Measurements from ENCODE around the gene ADGRA1. TPM values are rescaled to one million over a fixed set of nuclear protein-coding genes. Genes with fewer than 3 reads are reported as not detected.

ADGRA1 gene, protein sequence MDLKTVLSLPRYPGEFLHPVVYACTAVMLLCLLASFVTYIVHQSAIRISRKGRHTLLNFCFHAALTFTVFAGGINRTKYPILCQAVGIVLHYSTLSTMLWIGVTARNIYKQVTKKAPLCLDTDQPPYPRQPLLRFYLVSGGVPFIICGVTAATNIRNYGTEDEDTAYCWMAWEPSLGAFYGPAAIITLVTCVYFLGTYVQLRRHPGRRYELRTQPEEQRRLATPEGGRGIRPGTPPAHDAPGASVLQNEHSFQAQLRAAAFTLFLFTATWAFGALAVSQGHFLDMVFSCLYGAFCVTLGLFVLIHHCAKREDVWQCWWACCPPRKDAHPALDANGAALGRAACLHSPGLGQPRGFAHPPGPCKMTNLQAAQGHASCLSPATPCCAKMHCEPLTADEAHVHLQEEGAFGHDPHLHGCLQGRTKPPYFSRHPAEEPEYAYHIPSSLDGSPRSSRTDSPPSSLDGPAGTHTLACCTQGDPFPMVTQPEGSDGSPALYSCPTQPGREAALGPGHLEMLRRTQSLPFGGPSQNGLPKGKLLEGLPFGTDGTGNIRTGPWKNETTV
- polyA plus RNA-seq (2012; ENCODE audit: low read depth, missing spikeins), result not detected

DNA sequence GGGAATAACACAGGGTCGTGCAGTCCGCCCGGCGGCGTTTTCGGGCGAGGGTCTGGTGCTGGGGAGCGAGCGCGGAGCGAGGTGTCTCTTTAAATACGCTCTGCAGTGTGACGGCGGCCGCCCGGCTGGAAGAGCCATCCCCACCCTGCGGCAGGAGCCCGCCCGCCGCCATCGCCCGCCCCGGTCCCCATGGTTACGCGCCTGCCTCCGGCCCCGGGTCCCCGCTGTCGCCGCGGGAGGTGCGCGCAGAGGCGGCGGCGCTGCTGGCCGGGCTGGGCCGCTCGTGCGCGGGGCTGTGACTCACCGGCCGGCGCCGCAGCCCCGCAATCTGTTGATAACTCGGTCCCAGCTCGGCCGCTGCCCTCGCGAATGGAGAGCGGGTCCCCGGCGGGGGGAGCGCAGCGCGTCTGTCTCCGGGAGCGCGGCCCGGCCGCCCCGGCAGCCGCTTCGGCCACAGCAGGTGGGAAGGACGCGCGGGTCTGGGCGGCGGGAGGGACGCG lies at the start of gene ADGRA1:
Gene ADGRA1 (plus strand): TSS at position 246 of the 500 bp plus-strand sequence. CDS start 986 bp downstream, outside the sequence.
- no peak for FAIRE-seq
- DNase-seq (ENCODE audit: insufficient read length, low spot score), result no peak
- no peak for TF ChIP-seq POU2F2 (IDR thresholded peaks at IDR 0.05; ENCODE audit: low read depth, low read length)
- TF ChIP-seq PAX5 (IDR thresholded peaks at IDR 0.05; ENCODE audit: insufficient read depth, low read length, severe bottlenecking), result no peak
- TF ChIP-seq POLR2A (IDR thresholded peaks at IDR 0.05; ENCODE audit: low read depth, low read length), result no peak
- TF ChIP-seq POLR2AphosphoS5 (IDR thresholded peaks at IDR 0.05; ENCODE audit: low read depth, low read length), result no peak
- no peak for TF ChIP-seq SPI1 (IDR thresholded peaks at IDR 0.05; ENCODE audit: low read depth, low read length)
- TF ChIP-seq TAF1 (IDR thresholded peaks at IDR 0.05; ENCODE audit: low read depth, low read length), result no peak

DNA sequence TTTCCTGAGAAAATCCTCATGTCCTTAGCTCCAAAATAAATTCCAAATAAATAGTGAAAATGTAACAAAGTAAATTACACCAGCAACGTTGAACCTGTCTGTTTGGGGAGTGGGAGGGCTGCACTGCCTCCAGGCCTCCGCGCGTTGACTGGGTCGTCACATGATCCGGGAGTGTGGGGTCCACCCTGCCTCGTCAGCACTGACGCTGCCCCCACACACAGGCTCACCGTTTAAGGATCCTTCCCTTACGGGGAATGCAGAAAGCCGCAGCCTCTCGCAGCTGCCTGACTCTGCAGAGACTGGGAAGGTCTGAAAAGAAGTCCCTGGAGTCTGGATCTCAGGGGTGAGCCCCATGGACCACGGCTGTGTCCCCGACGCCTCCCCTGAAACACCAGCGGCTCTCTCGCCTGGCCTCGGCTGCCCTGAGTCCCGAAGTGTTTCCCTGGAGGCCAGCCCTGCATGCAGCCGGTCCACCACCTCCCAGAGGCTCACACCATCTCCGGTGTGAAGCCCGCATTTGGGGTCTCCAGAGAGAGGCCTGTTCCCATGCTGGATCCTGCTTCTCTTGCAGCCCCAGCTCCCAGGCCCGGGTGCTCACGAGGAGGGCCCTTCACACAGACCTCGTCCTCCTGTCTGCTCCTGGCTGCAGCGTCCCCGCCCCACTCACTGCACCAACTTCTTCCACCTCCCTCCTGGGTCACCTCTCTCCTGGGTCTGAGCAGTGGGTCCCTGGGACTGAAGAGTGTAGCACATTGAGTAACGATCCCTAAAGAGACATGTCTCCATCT lies 49.5 kb upstream of the ADGRA1 start:
- FAIRE-seq, result no peak
- DNase-seq (ENCODE audit: insufficient read length, low spot score), result no peak
- TF ChIP-seq POLR2A (IDR thresholded peaks at IDR 0.05; ENCODE audit: low read depth, low read length), result no peak

DNA sequence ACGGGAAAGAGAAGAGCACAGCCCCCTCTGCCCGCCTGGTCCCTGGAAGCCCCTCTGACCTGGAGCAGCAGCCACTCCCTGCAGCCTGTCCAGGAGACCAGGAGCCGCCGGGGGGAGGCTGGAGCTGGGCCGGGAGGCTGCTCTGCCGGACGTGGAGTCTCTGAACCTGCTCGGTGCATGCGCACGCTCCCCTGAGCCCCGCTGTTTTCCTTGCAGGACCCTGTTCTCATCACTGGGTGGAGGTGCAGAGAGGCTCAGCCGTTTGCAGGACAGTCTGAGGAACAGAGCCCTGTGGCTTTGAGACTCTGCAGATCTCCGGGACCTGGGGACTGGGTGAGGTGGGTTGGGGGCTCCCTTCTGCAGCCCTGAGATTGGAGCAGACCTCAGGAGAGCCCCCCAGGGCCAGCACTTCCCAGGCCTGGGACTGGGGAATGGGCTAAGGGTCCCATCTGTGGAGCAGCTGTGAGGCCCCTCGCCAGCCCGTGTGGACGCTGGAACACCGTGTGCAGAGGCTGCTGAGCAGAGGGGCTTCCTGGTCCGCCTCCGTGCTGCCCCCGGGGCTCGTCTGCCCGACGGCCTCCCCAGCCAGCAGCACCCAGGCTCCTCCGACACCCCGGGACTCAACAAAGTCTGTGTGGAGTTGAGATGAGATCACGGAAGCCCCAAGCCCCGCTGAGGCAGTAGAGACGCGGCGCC lies 48.5 kb upstream of the ADGRA1 start:
- TF ChIP-seq POLR2A (IDR thresholded peaks at IDR 0.05; ENCODE audit: low read depth, low read length) (no peak), SPI1 (IDR thresholded peaks at IDR 0.05; ENCODE audit: low read depth, low read length) (no peak), TAF1 (IDR thresholded peaks at IDR 0.05; ENCODE audit: low read depth, low read length) (no peak), POLR2AphosphoS5 (IDR thresholded peaks at IDR 0.05; ENCODE audit: low read depth, low read length) (no peak), POU2F2 (IDR thresholded peaks at IDR 0.05; ENCODE audit: low read depth, low read length) (no peak), PAX5 (IDR thresholded peaks at IDR 0.05; ENCODE audit: insufficient read depth, low read length, severe bottlenecking) (no peak)
- FAIRE-seq, result no peak
- DNase-seq (ENCODE audit: insufficient read length, low spot score), result no peak

DNA sequence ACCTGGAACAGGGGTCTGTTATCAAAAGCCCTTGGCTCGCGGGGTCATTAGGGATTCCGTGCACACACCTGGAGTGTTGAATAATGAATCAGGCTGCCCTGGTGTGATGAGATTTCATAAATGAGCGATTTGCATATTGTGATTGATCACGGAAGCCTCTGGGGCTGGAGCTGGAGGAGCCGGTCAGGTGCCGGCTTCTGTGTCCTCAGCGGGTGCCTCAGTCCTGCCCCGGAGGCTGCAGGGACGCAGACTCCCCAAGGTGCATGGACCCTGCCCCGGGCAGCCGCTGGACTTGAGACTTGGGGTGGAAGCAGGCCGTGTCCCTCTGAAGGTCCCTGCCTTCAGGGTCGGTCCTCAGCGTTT lies 47.9 kb upstream of the ADGRA1 start:
- DNase-seq (ENCODE audit: insufficient read length, low spot score) (no peak), FAIRE-seq (no peak)
- TF ChIP-seq POU2F2 (IDR thresholded peaks at IDR 0.05; ENCODE audit: low read depth, low read length) (no peak), SPI1 (IDR thresholded peaks at IDR 0.05; ENCODE audit: low read depth, low read length) (no peak), PAX5 (IDR thresholded peaks at IDR 0.05; ENCODE audit: insufficient read depth, low read length, severe bottlenecking) (no peak), TAF1 (IDR thresholded peaks at IDR 0.05; ENCODE audit: low read depth, low read length) (no peak), POLR2AphosphoS5 (IDR thresholded peaks at IDR 0.05; ENCODE audit: low read depth, low read length) (no peak), POLR2A (IDR thresholded peaks at IDR 0.05; ENCODE audit: low read depth, low read length) (no peak)

DNA sequence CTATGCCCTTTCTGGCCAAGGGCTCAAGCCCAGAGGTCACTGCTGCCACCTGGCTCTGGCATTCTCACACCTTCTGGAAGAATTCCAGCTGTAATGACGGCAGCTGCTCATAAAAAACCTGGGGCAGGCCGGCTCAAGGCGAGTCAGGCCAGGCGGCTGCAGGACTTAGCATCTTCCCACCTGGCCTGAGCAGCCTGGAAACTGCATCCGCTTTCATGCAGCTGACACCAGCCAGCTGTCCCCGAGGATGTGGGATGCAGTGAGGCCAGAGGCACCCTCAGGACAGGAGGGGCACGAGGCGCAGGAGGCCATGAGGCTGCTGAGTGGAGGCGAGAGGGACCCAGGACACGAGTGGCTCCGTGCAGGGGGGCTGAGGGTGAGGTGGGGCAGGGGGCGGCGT lies 47.5 kb upstream of the ADGRA1 start:
- no peak for FAIRE-seq
- no peak for DNase-seq (ENCODE audit: insufficient read length, low spot score)
- TF ChIP-seq POU2F2 (IDR thresholded peaks at IDR 0.05; ENCODE audit: low read depth, low read length), result no peak
- no peak for TF ChIP-seq TAF1 (IDR thresholded peaks at IDR 0.05; ENCODE audit: low read depth, low read length)
- TF ChIP-seq SPI1 (IDR thresholded peaks at IDR 0.05; ENCODE audit: low read depth, low read length), result no peak

DNA sequence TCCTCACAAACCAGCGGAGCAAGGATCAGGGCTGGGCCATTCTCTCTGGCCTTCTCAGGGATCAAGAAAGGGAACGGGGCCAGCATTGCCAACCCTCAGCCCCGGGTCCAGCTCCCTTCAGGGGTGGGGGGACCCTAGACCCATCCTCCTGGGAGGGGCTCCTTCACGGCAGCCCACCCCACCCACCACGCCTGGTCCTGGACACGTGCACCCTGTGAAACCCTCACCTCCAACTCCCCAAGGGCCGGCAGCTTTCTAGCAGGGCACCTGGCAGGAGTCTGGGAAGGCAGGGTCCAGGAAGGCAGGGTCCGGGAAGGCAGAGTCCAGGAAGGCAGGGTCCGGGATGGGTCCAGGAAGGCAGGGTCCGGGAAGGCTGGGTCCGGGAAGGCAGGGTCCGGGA lies 46.6 kb upstream of the ADGRA1 start:
- TF ChIP-seq SPI1 (IDR thresholded peaks at IDR 0.05; ENCODE audit: low read depth, low read length) (no peak), POU2F2 (IDR thresholded peaks at IDR 0.05; ENCODE audit: low read depth, low read length) (no peak), TAF1 (IDR thresholded peaks at IDR 0.05; ENCODE audit: low read depth, low read length) (no peak), POLR2A (IDR thresholded peaks at IDR 0.05; ENCODE audit: low read depth, low read length) (no peak), PAX5 (IDR thresholded peaks at IDR 0.05; ENCODE audit: insufficient read depth, low read length, severe bottlenecking) (no peak), POLR2AphosphoS5 (IDR thresholded peaks at IDR 0.05; ENCODE audit: low read depth, low read length) (no peak)
- FAIRE-seq (no peak), DNase-seq (ENCODE audit: insufficient read length, low spot score) (no peak)

DNA sequence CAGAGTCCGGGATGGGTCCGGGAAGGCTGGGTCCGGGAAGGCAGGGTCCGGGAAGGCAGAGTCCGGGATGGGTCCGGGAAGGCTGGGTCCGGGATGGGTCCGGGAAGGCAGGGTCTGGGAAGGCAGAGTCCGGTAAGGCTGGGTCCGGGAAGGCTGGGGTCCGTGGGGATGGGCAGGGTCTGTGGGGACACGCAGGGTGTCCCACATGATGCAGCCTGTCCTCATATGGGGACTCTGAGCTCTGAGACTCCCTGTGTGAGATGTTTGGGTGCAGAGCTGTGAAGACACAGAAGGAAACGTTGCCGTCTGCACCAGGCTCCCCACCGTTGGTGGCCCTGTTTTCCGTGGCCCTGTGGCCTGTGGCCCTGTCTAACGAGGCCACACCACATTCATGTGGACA lies 45.7 kb upstream of the ADGRA1 start:
- no peak for FAIRE-seq
- no peak for TF ChIP-seq PAX5 (IDR thresholded peaks at IDR 0.05; ENCODE audit: insufficient read depth, low read length, severe bottlenecking)
- DNase-seq (ENCODE audit: insufficient read length, low spot score), result no peak

DNA sequence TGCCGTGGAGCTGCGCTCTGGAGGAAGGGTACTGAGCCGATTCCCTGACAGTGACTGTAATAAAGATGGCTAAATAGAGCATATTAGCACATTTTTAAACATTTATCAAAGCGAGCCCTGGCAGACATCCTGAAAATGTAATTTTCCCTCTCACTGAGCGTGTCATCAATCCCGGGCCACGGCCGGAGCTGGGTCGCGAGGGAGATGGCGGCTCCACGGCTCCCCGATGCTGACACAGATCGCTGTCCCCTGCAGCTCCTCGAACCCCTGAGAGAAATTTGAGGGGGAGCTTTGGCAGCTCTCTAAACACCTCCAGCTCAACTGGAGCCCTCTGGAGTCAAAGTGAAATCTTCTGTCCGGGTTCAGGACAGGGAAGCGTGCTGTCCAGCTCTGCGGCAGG lies 44.9 kb upstream of the ADGRA1 start:
- FAIRE-seq (no peak), DNase-seq (ENCODE audit: insufficient read length, low spot score) (no peak)
- no peak for TF ChIP-seq SPI1 (IDR thresholded peaks at IDR 0.05; ENCODE audit: low read depth, low read length)
- no peak for TF ChIP-seq POLR2AphosphoS5 (IDR thresholded peaks at IDR 0.05; ENCODE audit: low read depth, low read length)
- TF ChIP-seq TAF1 (IDR thresholded peaks at IDR 0.05; ENCODE audit: low read depth, low read length), result no peak
- TF ChIP-seq POU2F2 (IDR thresholded peaks at IDR 0.05; ENCODE audit: low read depth, low read length), result no peak
- TF ChIP-seq PAX5 (IDR thresholded peaks at IDR 0.05; ENCODE audit: insufficient read depth, low read length, severe bottlenecking), result no peak
- no peak for TF ChIP-seq POLR2A (IDR thresholded peaks at IDR 0.05; ENCODE audit: low read depth, low read length)

DNA sequence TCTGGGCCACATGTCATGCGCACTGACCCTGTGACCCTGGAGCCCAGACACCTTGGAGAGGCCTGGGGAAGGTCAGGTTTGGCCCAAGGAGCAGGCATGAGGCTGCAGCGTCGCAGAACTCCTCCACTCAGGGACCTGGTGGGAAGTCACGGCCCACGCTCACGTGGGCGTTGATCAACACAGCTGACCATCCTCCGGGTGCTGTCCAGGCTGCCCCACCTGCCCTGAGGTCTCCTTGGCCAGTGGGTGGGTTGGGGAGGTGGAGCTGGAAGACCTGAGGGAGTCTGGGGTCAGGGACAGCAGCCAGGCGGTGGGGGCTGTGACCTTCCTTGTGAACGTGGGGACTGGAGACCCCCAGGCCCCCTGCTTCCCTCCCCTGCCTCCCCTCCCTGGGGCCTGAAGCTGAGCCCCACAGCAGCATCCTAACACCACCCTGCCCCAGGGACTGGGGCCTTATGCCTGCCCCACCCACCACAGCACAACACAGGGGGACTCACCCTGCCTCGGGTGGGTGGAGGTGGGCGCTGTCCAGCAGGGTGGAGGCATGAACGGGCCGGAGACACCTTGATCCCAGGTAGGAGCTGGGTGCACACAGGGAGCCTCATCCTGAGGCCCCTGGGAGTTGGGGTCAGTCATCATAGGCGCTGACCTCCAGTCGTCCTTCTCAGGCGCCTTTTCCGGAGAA lies 44.0 kb upstream of the ADGRA1 start:
- TF ChIP-seq SPI1 (IDR thresholded peaks at IDR 0.05; ENCODE audit: low read depth, low read length), result no peak
- TF ChIP-seq POLR2AphosphoS5 (IDR thresholded peaks at IDR 0.05; ENCODE audit: low read depth, low read length), result no peak
- no peak for TF ChIP-seq POLR2A (IDR thresholded peaks at IDR 0.05; ENCODE audit: low read depth, low read length)
- no peak for FAIRE-seq
- no peak for DNase-seq (ENCODE audit: insufficient read length, low spot score)
